Endothelial cell (in vitro differentiated cells): Measurements from ENCODE around the gene DPRX. TPM values are rescaled to one million over a fixed set of nuclear protein-coding genes. Genes with fewer than 3 reads are reported as not detected.

Experiments
- DNase-seq: peaks from one replicate; pipeline ENCODE4 v3.0.0; 2021; ENCODE audit warnings: low spot score
- H3K27ac Mint-ChIP-seq: one replicate; pipeline ENCODE4 v1.8.0; 2021; ENCODE audit warnings: mixed read lengths, inconsistent platforms; ENCODE audit not compliant: unreplicated experiment
- H3K27me3 Mint-ChIP-seq: one replicate; pipeline ENCODE4 v1.8.0; 2021; ENCODE audit warnings: mild to moderate bottlenecking, moderate library complexity, mixed read lengths, inconsistent platforms; ENCODE audit not compliant: unreplicated experiment
- H3K36me3 Mint-ChIP-seq: one replicate; pipeline ENCODE4 v1.8.0; 2021; ENCODE audit warnings: mild to moderate bottlenecking, low read depth, mixed read lengths, inconsistent platforms; ENCODE audit not compliant: unreplicated experiment
- H3K4me1 Mint-ChIP-seq: one replicate; pipeline ENCODE4 v1.8.0; 2021; ENCODE audit warnings: mild to moderate bottlenecking, mixed read lengths, inconsistent platforms; ENCODE audit not compliant: unreplicated experiment
- H3K4me3 Mint-ChIP-seq: one replicate; pipeline ENCODE4 v1.8.0; 2021; ENCODE audit warnings: mild to moderate bottlenecking, mixed read lengths, inconsistent platforms; ENCODE audit not compliant: unreplicated experiment
- H3K9me3 Mint-ChIP-seq: one replicate; pipeline ENCODE4 v1.8.0; 2021; ENCODE audit warnings: mixed read lengths, inconsistent platforms; ENCODE audit not compliant: unreplicated experiment
- CTCF ChIP-seq: fragments of 200-600 bp; sonication (generic); IDR thresholded peaks from one replicate; pipeline ENCODE4 v1.5.0; 2021; ENCODE audit warnings: antibody characterized with exemption; ENCODE audit not compliant: unreplicated experiment
- microRNA-seq: library from miRNA; unstranded; fragments of <30 nt; microRNA quantifications from one replicate; pipeline ENCODE4, GENCODE V29; 2020; ENCODE audit not compliant: unreplicated experiment
- total RNA-seq: library from RNA; stranded (reverse); fragmentation: NEBNext Ultra II Directional; extraction: Animal tissue kit (Norgen Biotek cat#: 25700); gene quantifications from one replicate; pipeline ENCODE4 v1.2.1, GENCODE V29; 2021; ENCODE audit not compliant: unreplicated experiment

DPRX gene
- total RNA-seq, 1 donor from 2014 or later = not detected

- no peaks in the 10 kb centered on the region for H3K4me1 Mint-ChIP-seq
- no peaks in the 10 kb centered on the region for H3K9me3 Mint-ChIP-seq
- H3K36me3 Mint-ChIP-seq = no peaks in the 10 kb centered on the region
- no peak for DNase-seq
- no peaks in the 10 kb centered on the region for H3K27me3 Mint-ChIP-seq
- H3K27ac Mint-ChIP-seq = no peak overlapping the region
- no peak for TF ChIP-seq CTCF
- no peak overlapping the region for H3K4me3 Mint-ChIP-seq
These were observed 38.5 kb downstream of the DPRX start for GRCh38 chr19:53670345-53670744.

GRCh38 chr19:53671663-53672062 is 39.9 kb downstream of the DPRX start:
- no peak for DNase-seq
- H3K27me3 Mint-ChIP-seq = no peaks in the 10 kb centered on the region
- no peaks in the 10 kb centered on the region for H3K4me1 Mint-ChIP-seq
- H3K36me3 Mint-ChIP-seq = no peaks in the 10 kb centered on the region
- no peaks in the 10 kb centered on the region for H3K9me3 Mint-ChIP-seq
- H3K27ac Mint-ChIP-seq = no peak overlapping the region
- no peak for TF ChIP-seq CTCF
- H3K4me3 Mint-ChIP-seq = no peak overlapping the region

Small RNA genes lying within 50 kb of the gene (microRNA-seq; reads per million reads assigned to microRNA genes)
- gene MIR1323 (20.5 reads per million, percentile 67 among the genes with 10 or more reads in this experiment), gene MIR498 (23.5 reads per million, percentile 69 among the genes with 10 or more reads in this experiment), gene MIR512-1 (not detected), gene MIR512-2 (not detected), gene MIR515-1 (not detected), gene MIR515-2 (not detected), gene MIR519C (31.2 reads per million, percentile 72 among the genes with 10 or more reads in this experiment), gene MIR519E (1.0 reads per million, percentile 13 among the genes with 10 or more reads in this experiment), gene MIR520E (22.9 reads per million, percentile 68 among the genes with 10 or more reads in this experiment), gene MIR520F (73.8 reads per million, percentile 80 among the genes with 10 or more reads in this experiment)

Other genes with a start within 250 kb of the DPRX start
- 17.8 TPM for gene ZNF765, start 236.8 kb upstream of the DPRX start, total RNA-seq
- gene ZNF761, start 200.0 kb upstream of the DPRX start, total RNA-seq = 21.9 TPM
- 29.9 TPM for gene ZNF813, start 164.3 kb upstream of the DPRX start, total RNA-seq
- 26.6 TPM for gene ZNF331, start 93.9 kb upstream of the DPRX start, total RNA-seq
- gene NLRP12, start 192.3 kb downstream of the DPRX start, total RNA-seq = 2.1 TPM
- 123 TPM for gene MYADM, start 235.9 kb downstream of the DPRX start, total RNA-seq